Lower lobe of right lung (tissue), 2 donors: ENCODE data around the gene ZNRF1. TPM values are rescaled to one million over a fixed set of nuclear protein-coding genes. Genes with fewer than 3 reads are reported as not detected.

Source experiments
- ATAC-seq, 2 donors: fragments of 200-7000 bp; cut with Tn5 transposase; one replicate each; pipeline ENCODE4 v1.9.1; 2020 to 2022; ENCODE audit warnings: mild to moderate bottlenecking in 2 of 2, moderate library complexity in 2 of 2
- DNase-seq: peaks from one replicate; pipeline ENCODE4 v3.0.0-alpha.2; 2020
- H3K27ac ChIP-seq: fragments of 200-600 bp; one replicate; pipeline ENCODE4 v1.8.0; 2022
- H3K27me3 ChIP-seq: fragments of 200-600 bp; one replicate; pipeline ENCODE4 v1.8.0; 2022; ENCODE audit warnings: low read depth
- H3K36me3 ChIP-seq: fragments of 200-600 bp; one replicate; pipeline ENCODE4 v1.8.0; 2022; ENCODE audit warnings: mild to moderate bottlenecking
- H3K4me1 ChIP-seq: fragments of 200-600 bp; one replicate; pipeline ENCODE4 v1.8.0; 2022
- H3K4me3 ChIP-seq: fragments of 200-600 bp; one replicate; pipeline ENCODE4 v1.8.0; 2022; ENCODE audit warnings: mild to moderate bottlenecking
- H3K9me3 ChIP-seq: fragments of 200-600 bp; one replicate; pipeline ENCODE4 v1.8.0; 2022
- CTCF ChIP-seq: fragments of 200-600 bp; IDR thresholded peaks from one replicate; pipeline ENCODE4 v1.8.0; 2022; ENCODE audit warnings: antibody characterized with exemption, mild to moderate bottlenecking
- intact Hi-C: fragments of 100-400 bp; cut with DNase I; formaldehyde crosslinking; loops from one replicate; pipeline ENCODE4 v1.11.0; 2022
- total RNA-seq: library from RNA; stranded (reverse); fragmentation: NEBNext Ultra II Directional; extraction: Animal tissue kit (Norgen Biotek cat#: 25700); gene quantifications from one replicate; pipeline ENCODE4 v1.2.1, GENCODE V29; 2021
- donor health status: DM: no; HTN: yes; CAD: no; lungs with severe emphysema.

The ZNRF1 gene
- total RNA-seq, 1 donor from 2014 or later: 23.5 TPM

GRCh38 chr16:75045424-75045823 lies 46.6 kb downstream of the ZNRF1 start:
- H3K27me3 ChIP-seq: no peaks in the 10 kb centered on the region
- peak overlapping the region; percentile 18 for H3K27ac ChIP-seq
- no peak for ATAC-seq
- no peaks in the 10 kb centered on the region for H3K36me3 ChIP-seq
- H3K4me3 ChIP-seq: no peak overlapping the region
- DNase-seq: no peak
- H3K9me3 ChIP-seq: no peaks in the 10 kb centered on the region
- H3K4me1 ChIP-seq: peaks cover 41% of the 10 kb centered on the region
- intact Hi-C loops: no loop called here
- TF ChIP-seq CTCF: no peak

DNA sequence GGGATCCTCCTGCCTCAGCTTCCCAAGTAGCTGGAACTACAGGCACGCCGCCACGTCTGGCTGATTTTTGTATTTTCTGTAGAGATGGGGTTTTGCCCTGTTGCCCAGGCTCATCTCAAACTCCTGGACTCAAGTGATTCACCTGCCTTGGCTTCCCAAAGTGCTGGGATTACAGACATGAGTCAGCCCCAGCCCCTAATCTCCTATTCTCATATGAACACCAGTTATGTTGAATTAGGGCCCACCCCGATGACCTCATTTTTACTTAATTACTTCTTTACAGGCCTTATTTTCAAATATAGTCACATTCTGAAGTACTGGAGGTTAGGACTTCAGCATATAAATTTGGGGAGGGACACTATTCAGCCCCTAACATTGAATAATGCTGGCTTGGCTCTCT lies 49.2 kb downstream of the ZNRF1 start:
- Histone ChIP-seq H3K36me3 (no peaks in the 10 kb centered on the region), H3K4me3 (no peak overlapping the region), H3K27ac (peak overlapping the region; percentile 46), H3K27me3 (no peaks in the 10 kb centered on the region), H3K9me3 (no peaks in the 10 kb centered on the region), H3K4me1 (peaks cover 33% of the 10 kb centered on the region)
- no peak for TF ChIP-seq CTCF
- DNase-seq (no peak), ATAC-seq (no peak)
- intact Hi-C loops: no loop called here

DNA sequence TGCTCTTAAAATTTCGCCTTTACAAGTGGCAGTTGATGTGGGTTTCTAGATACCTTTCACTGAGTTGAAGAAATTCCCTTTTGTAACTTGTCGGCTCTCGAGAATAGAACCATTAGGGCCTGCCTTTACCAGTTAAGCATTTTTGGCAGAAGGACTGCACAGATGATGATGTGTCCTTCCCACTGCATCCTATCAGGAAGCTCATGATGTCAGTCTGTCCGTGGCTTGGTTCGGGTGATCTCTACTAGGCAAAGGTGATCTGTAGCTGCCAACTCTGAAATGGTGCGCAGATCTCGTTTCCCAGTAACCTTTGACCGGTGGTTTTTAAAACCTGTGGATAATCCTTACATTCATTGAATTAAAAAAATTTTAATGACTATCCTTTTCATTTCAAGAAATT lies 49.7 kb downstream of the ZNRF1 start:
- Histone ChIP-seq H3K36me3 (no peaks in the 10 kb centered on the region), H3K27ac (peak overlapping the region; percentile 46), H3K27me3 (no peaks in the 10 kb centered on the region), H3K9me3 (no peaks in the 10 kb centered on the region), H3K4me3 (no peak overlapping the region), H3K4me1 (peaks cover 36% of the 10 kb centered on the region)
- no peak for TF ChIP-seq CTCF
- DNase-seq (no peak), ATAC-seq (no peak)
- intact Hi-C loops: no loop called here

- TF ChIP-seq CTCF: no peak
- no peak overlapping the region for H3K27ac ChIP-seq
- H3K27me3 ChIP-seq: no peaks in the 10 kb centered on the region
- H3K4me1 ChIP-seq: peaks cover 28% of the 10 kb centered on the region
- DNase-seq (no peak), ATAC-seq (no peak)
- intact Hi-C loops: no loop called here
- no peaks in the 10 kb centered on the region for H3K36me3 ChIP-seq
- no peaks in the 10 kb centered on the region for H3K9me3 ChIP-seq
- no peak overlapping the region for H3K4me3 ChIP-seq
Observed at GRCh38 chr16:75052481-75053202, 53.8 kb downstream of the ZNRF1 start.

GRCh38 chr16:75053791-75054555 lies 55.1 kb downstream of the ZNRF1 start:
- no peak for TF ChIP-seq CTCF
- H3K9me3 ChIP-seq: no peaks in the 10 kb centered on the region
- intact Hi-C loops: no loop called here
- H3K4me3 ChIP-seq: no peak overlapping the region
- no peaks in the 10 kb centered on the region for H3K27me3 ChIP-seq
- ATAC-seq (no peak), DNase-seq (peak; percentile 53)
- peaks cover 20% of the 10 kb centered on the region for H3K4me1 ChIP-seq
- H3K27ac ChIP-seq: peak overlapping the region; percentile 22
- no peaks in the 10 kb centered on the region for H3K36me3 ChIP-seq
